Type B pancreatic cell (in vitro differentiated cells): ENCODE data around the gene ARHGAP15. TPM values are rescaled to one million over a fixed set of nuclear protein-coding genes. Genes with fewer than 3 reads are reported as not detected.

ENCODE experiments used
- DNase-seq: peaks from one replicate; pipeline ENCODE4 v3.0.0; 2021; ENCODE audit warnings: mixed read lengths; ENCODE audit not compliant: unreplicated experiment; ENCODE audit errors: extremely low spot score
- H3K27ac Mint-ChIP-seq: 2 replicates; pipeline ENCODE4 v1.8.0; 2021; ENCODE audit warnings: mild to moderate bottlenecking, mixed read lengths
- H3K27me3 Mint-ChIP-seq: 2 replicates; pipeline ENCODE4 v1.8.0; 2021; ENCODE audit warnings: mixed read lengths
- H3K36me3 Mint-ChIP-seq: 2 replicates; pipeline ENCODE4 v1.8.0; 2021; ENCODE audit warnings: mixed read lengths
- H3K4me1 Mint-ChIP-seq: one replicate; pipeline ENCODE4 v1.8.0; 2021; ENCODE audit warnings: mixed read lengths; ENCODE audit not compliant: unreplicated experiment
- H3K4me3 Mint-ChIP-seq: 2 replicates; pipeline ENCODE4 v1.8.0; 2021; ENCODE audit warnings: mild to moderate bottlenecking, mixed read lengths
- H3K9me3 Mint-ChIP-seq: 2 replicates; pipeline ENCODE4 v1.8.0; 2021; ENCODE audit warnings: mixed read lengths
- CTCF ChIP-seq: fragments of 200-600 bp; sonication (generic); conservative IDR thresholded peaks from 2 replicates; pipeline ENCODE4 v1.5.0; 2021; ENCODE audit warnings: antibody characterized with exemption, mild to moderate bottlenecking
- total RNA-seq: library from RNA; stranded (reverse); gene quantifications from 2 replicates; pipeline ENCODE4 v1.2.1, GENCODE V29; 2021; ENCODE audit warnings: low replicate concordance

The ARHGAP15 gene
- total RNA-seq, 1 donor from 2014 or later = not detected

- Mint-ChIP-seq H3K27me3 (peaks cover 16% of the 10 kb centered on the region), H3K27ac (no peak overlapping the region), H3K4me3 (no peak overlapping the region), H3K36me3 (no peaks in the 10 kb centered on the region), H3K9me3 (no peaks in the 10 kb centered on the region), H3K4me1 (peaks cover 4% of the 10 kb centered on the region)
- TF ChIP-seq CTCF = no peak
- DNase-seq = no peak
Observed at GRCh38 chr2:143151111-143151752, 22.0 kb downstream of the ARHGAP15 start.

GRCh38 chr2:143152219-143152618, 23.0 kb downstream of the ARHGAP15 start:
- no peak overlapping the region for H3K27ac Mint-ChIP-seq
- peaks cover 4% of the 10 kb centered on the region for H3K4me1 Mint-ChIP-seq
- no peak for TF ChIP-seq CTCF
- peaks cover 16% of the 10 kb centered on the region for H3K27me3 Mint-ChIP-seq
- H3K9me3 Mint-ChIP-seq = no peaks in the 10 kb centered on the region
- no peaks in the 10 kb centered on the region for H3K36me3 Mint-ChIP-seq
- H3K4me3 Mint-ChIP-seq = no peak overlapping the region
- DNase-seq = no peak

- no peak for TF ChIP-seq CTCF
- Mint-ChIP-seq H3K4me3 (no peak overlapping the region), H3K27me3 (peaks cover 18% of the 10 kb centered on the region), H3K36me3 (no peaks in the 10 kb centered on the region), H3K9me3 (no peaks in the 10 kb centered on the region), H3K4me1 (peaks cover 4% of the 10 kb centered on the region), H3K27ac (no peak overlapping the region)
- DNase-seq = no peak
Observed at GRCh38 chr2:143152637-143153036, 23.4 kb downstream of the ARHGAP15 start.

GRCh38 chr2:143155661-143156060, 26.4 kb downstream of the ARHGAP15 start:
- Mint-ChIP-seq H3K27me3 (peaks cover 27% of the 10 kb centered on the region), H3K9me3 (no peaks in the 10 kb centered on the region), H3K27ac (no peak overlapping the region), H3K36me3 (no peaks in the 10 kb centered on the region), H3K4me1 (no peaks in the 10 kb centered on the region), H3K4me3 (no peak overlapping the region)
- TF ChIP-seq CTCF = no peak
- DNase-seq = no peak

- no peak for DNase-seq
- H3K27me3 Mint-ChIP-seq = peaks cover 40% of the 10 kb centered on the region
- H3K9me3 Mint-ChIP-seq = no peaks in the 10 kb centered on the region
- no peaks in the 10 kb centered on the region for H3K4me1 Mint-ChIP-seq
- no peak for TF ChIP-seq CTCF
- H3K27ac Mint-ChIP-seq = no peak overlapping the region
- no peaks in the 10 kb centered on the region for H3K36me3 Mint-ChIP-seq
- no peak overlapping the region for H3K4me3 Mint-ChIP-seq
Observed at GRCh38 chr2:143157001-143157400, 27.8 kb downstream of the ARHGAP15 start.
